HG03378 (cell line): Measurements from ENCODE around the gene GABBR2.

ENCODE experiments used
- ATAC-seq: cut with Tn5 transposase; IDR thresholded peaks from one replicate; pipeline ENCODE4 v1.9.1; 2021; ENCODE audit warnings: mild to moderate bottlenecking, moderate library complexity; ENCODE audit not compliant: unreplicated experiment

Gene GABBR2

GRCh38 chr9:98455256-98456155 lies 253.2 kb downstream of the GABBR2 start:
- no peak for ATAC-seq

GRCh38 chr9:98453589-98454311 lies 255.0 kb downstream of the GABBR2 start:
- ATAC-seq: no peak

GRCh38 chr9:98451576-98451975 lies 257.2 kb downstream of the GABBR2 start:
- no peak for ATAC-seq

GRCh38 chr9:98450496-98450895 lies 258.2 kb downstream of the GABBR2 start:
- ATAC-seq: no peak

- ATAC-seq: no peak
These were observed 258.9 kb downstream of the GABBR2 start for GRCh38 chr9:98449871-98450270.

- ATAC-seq: no peak
These were observed 263.2 kb downstream of the GABBR2 start for GRCh38 chr9:98445576-98445975.

GRCh38 chr9:98444601-98445000 lies 264.1 kb downstream of the GABBR2 start:
- ATAC-seq: no peak

- no peak for ATAC-seq
These were observed 266.2 kb downstream of the GABBR2 start for GRCh38 chr9:98442541-98442940.

GRCh38 chr9:98442114-98442513 lies 266.6 kb downstream of the GABBR2 start:
- ATAC-seq: no peak

- no peak for ATAC-seq
These were observed 270.1 kb downstream of the GABBR2 start for GRCh38 chr9:98438666-98439065.

- ATAC-seq: no peak
These were observed 271.2 kb downstream of the GABBR2 start for GRCh38 chr9:98437458-98438034.

- ATAC-seq: no peak
These were observed 275.8 kb downstream of the GABBR2 start for GRCh38 chr9:98432960-98433359.

GRCh38 chr9:98432134-98432533 lies 276.6 kb downstream of the GABBR2 start:
- ATAC-seq: no peak

- no peak for ATAC-seq
These were observed 278.0 kb downstream of the GABBR2 start for GRCh38 chr9:98430535-98431292.

- no peak for ATAC-seq
These were observed 279.1 kb downstream of the GABBR2 start for GRCh38 chr9:98429613-98430012.

GRCh38 chr9:98428454-98428853 lies 280.3 kb downstream of the GABBR2 start:
- no peak for ATAC-seq

GRCh38 chr9:98427491-98427890 lies 281.2 kb downstream of the GABBR2 start:
- ATAC-seq: no peak

GRCh38 chr9:98425079-98425478 lies 283.7 kb downstream of the GABBR2 start:
- no peak for ATAC-seq

- no peak for ATAC-seq
These were observed 289.5 kb downstream of the GABBR2 start for GRCh38 chr9:98419260-98419603.

- no peak for ATAC-seq
These were observed 290.0 kb downstream of the GABBR2 start for GRCh38 chr9:98418578-98419259.
